Measurements from ENCODE around the gene SLC8A2. TPM values are rescaled to one million over a fixed set of nuclear protein-coding genes. Genes with fewer than 3 reads are reported as not detected.

Gene SLC8A2
- total and polyA plus RNA-seq, 4 donors = 3.2 to 37.5 (median 23.4) TPM

- Histone ChIP-seq H3K27me3 (ENCODE audit: control insufficient read depth, insufficient read depth, low read length) (peaks cover 45% of the 10 kb centered on the region), H3K4me3 (ENCODE audit: low read depth, low read length) (no peak overlapping the region), H3K36me3 (ENCODE audit: control insufficient read depth, insufficient read depth, low read length) (peaks cover 9% of the 10 kb centered on the region), H3K27ac (ENCODE audit: low read depth, low read length) (no peak overlapping the region), H3K4me1 (ENCODE audit: control insufficient read depth, insufficient read depth, low read length) (peaks cover 22% of the 10 kb centered on the region), H3K9me3 (ENCODE audit: control insufficient read depth, insufficient read depth, low read length) (no peaks in the 10 kb centered on the region)
- DNase-seq (ENCODE audit: low read depth in 4 of 6, low spot score in 6 of 6) = peak in 4 of 6 donors; percentile 51 to 94 (median 72)
- 3% methylated on average over 95 of the region's 95 CpGs for WGBS (ENCODE audit: insufficient coverage)
Measured at GRCh38 chr19:47447470-47448359, 24.0 kb downstream of the SLC8A2 start.

- H3K27me3 ChIP-seq (ENCODE audit: control insufficient read depth, insufficient read depth, low read length) = peaks cover 50% of the 10 kb centered on the region
- DNase-seq (ENCODE audit: low read depth in 4 of 6, low spot score in 6 of 6) = peak in 2 of 6 donors; percentile 38 to 77
- peaks cover 22% of the 10 kb centered on the region for H3K4me1 ChIP-seq (ENCODE audit: control insufficient read depth, insufficient read depth, low read length)
- no peak overlapping the region for H3K4me3 ChIP-seq (ENCODE audit: low read depth, low read length)
- no peaks in the 10 kb centered on the region for H3K9me3 ChIP-seq (ENCODE audit: control insufficient read depth, insufficient read depth, low read length)
- no peak overlapping the region for H3K27ac ChIP-seq (ENCODE audit: low read depth, low read length)
- 8% methylated on average over 20 of the region's 28 CpGs for WGBS (ENCODE audit: insufficient coverage)
- peaks cover 5% of the 10 kb centered on the region for H3K36me3 ChIP-seq (ENCODE audit: control insufficient read depth, insufficient read depth, low read length)
Measured at GRCh38 chr19:47446534-47447469, 24.9 kb downstream of the SLC8A2 start.

GRCh38 chr19:47445937-47446402, 25.7 kb downstream of the SLC8A2 start:
- 10% methylated on average over 21 of the region's 22 CpGs for WGBS (ENCODE audit: insufficient coverage)
- Histone ChIP-seq H3K4me3 (ENCODE audit: low read depth, low read length) (no peak overlapping the region), H3K36me3 (ENCODE audit: control insufficient read depth, insufficient read depth, low read length) (peaks cover 3% of the 10 kb centered on the region), H3K27ac (ENCODE audit: low read depth, low read length) (no peak overlapping the region), H3K27me3 (ENCODE audit: control insufficient read depth, insufficient read depth, low read length) (peaks cover 50% of the 10 kb centered on the region), H3K4me1 (ENCODE audit: control insufficient read depth, insufficient read depth, low read length) (peaks cover 22% of the 10 kb centered on the region), H3K9me3 (ENCODE audit: control insufficient read depth, insufficient read depth, low read length) (no peaks in the 10 kb centered on the region)
- DNase-seq (ENCODE audit: low read depth in 4 of 6, low spot score in 6 of 6) = peak in 2 of 6 donors; percentile 57 to 64

- no peaks in the 10 kb centered on the region for H3K9me3 ChIP-seq (ENCODE audit: control insufficient read depth, insufficient read depth, low read length)
- H3K4me3 ChIP-seq (ENCODE audit: low read depth, low read length) = no peak overlapping the region
- WGBS (ENCODE audit: insufficient coverage) = no CpG with 5 or more reads among the region's 4 CpGs
- H3K27me3 ChIP-seq (ENCODE audit: control insufficient read depth, insufficient read depth, low read length) = peaks cover 50% of the 10 kb centered on the region
- H3K36me3 ChIP-seq (ENCODE audit: control insufficient read depth, insufficient read depth, low read length) = peaks cover 5% of the 10 kb centered on the region
- H3K4me1 ChIP-seq (ENCODE audit: control insufficient read depth, insufficient read depth, low read length) = peaks cover 22% of the 10 kb centered on the region
- H3K27ac ChIP-seq (ENCODE audit: low read depth, low read length) = no peak overlapping the region
- DNase-seq (ENCODE audit: low read depth in 4 of 6, low spot score in 6 of 6) = no peak
Measured at GRCh38 chr19:47445527-47445926, 26.2 kb downstream of the SLC8A2 start.

GRCh38 chr19:47444388-47444821, 27.3 kb downstream of the SLC8A2 start:
- WGBS (ENCODE audit: insufficient coverage) = 41% methylated on average over 16 of the region's 22 CpGs
- Histone ChIP-seq H3K4me1 (ENCODE audit: control insufficient read depth, insufficient read depth, low read length) (peaks cover 22% of the 10 kb centered on the region), H3K27me3 (ENCODE audit: control insufficient read depth, insufficient read depth, low read length) (peaks cover 50% of the 10 kb centered on the region), H3K27ac (ENCODE audit: low read depth, low read length) (no peak overlapping the region), H3K9me3 (ENCODE audit: control insufficient read depth, insufficient read depth, low read length) (no peaks in the 10 kb centered on the region), H3K4me3 (ENCODE audit: low read depth, low read length) (no peak overlapping the region), H3K36me3 (ENCODE audit: control insufficient read depth, insufficient read depth, low read length) (peaks cover 5% of the 10 kb centered on the region)
- no peak for DNase-seq (ENCODE audit: low read depth in 4 of 6, low spot score in 6 of 6)

GRCh38 chr19:47443331-47443730, 28.4 kb downstream of the SLC8A2 start:
- Histone ChIP-seq H3K4me1 (ENCODE audit: control insufficient read depth, insufficient read depth, low read length) (peaks cover 22% of the 10 kb centered on the region), H3K27me3 (ENCODE audit: control insufficient read depth, insufficient read depth, low read length) (peaks cover 47% of the 10 kb centered on the region), H3K27ac (ENCODE audit: low read depth, low read length) (no peak overlapping the region), H3K36me3 (ENCODE audit: control insufficient read depth, insufficient read depth, low read length) (peaks cover 3% of the 10 kb centered on the region), H3K4me3 (ENCODE audit: low read depth, low read length) (no peak overlapping the region), H3K9me3 (ENCODE audit: control insufficient read depth, insufficient read depth, low read length) (no peaks in the 10 kb centered on the region)
- DNase-seq (ENCODE audit: low read depth in 4 of 6, low spot score in 6 of 6) = no peak
- whole genome bisulfite sequencing (ENCODE audit: insufficient coverage) = 72% methylated on average over 12 of the region's 12 CpGs

GRCh38 chr19:47438793-47439220, 32.9 kb downstream of the SLC8A2 start:
- WGBS (ENCODE audit: insufficient coverage) = 28% methylated on average over 5 of the region's 5 CpGs
- H3K36me3 ChIP-seq (ENCODE audit: control insufficient read depth, insufficient read depth, low read length) = peaks cover 3% of the 10 kb centered on the region
- H3K27ac ChIP-seq (ENCODE audit: low read depth, low read length) = no peak overlapping the region
- peaks cover 8% of the 10 kb centered on the region for H3K4me1 ChIP-seq (ENCODE audit: control insufficient read depth, insufficient read depth, low read length)
- peaks cover 13% of the 10 kb centered on the region for H3K27me3 ChIP-seq (ENCODE audit: control insufficient read depth, insufficient read depth, low read length)
- DNase-seq (ENCODE audit: low read depth in 4 of 6, low spot score in 6 of 6) = no peak
- no peak overlapping the region for H3K4me3 ChIP-seq (ENCODE audit: low read depth, low read length)
- H3K9me3 ChIP-seq (ENCODE audit: control insufficient read depth, insufficient read depth, low read length) = no peaks in the 10 kb centered on the region

GRCh38 chr19:47437500-47437899, 34.2 kb downstream of the SLC8A2 start:
- H3K9me3 ChIP-seq (ENCODE audit: control insufficient read depth, insufficient read depth, low read length) = no peaks in the 10 kb centered on the region
- 66% methylated on average over 6 of the region's 12 CpGs for WGBS (ENCODE audit: insufficient coverage)
- peaks cover 3% of the 10 kb centered on the region for H3K36me3 ChIP-seq (ENCODE audit: control insufficient read depth, insufficient read depth, low read length)
- H3K27ac ChIP-seq (ENCODE audit: low read depth, low read length) = no peak overlapping the region
- H3K4me1 ChIP-seq (ENCODE audit: control insufficient read depth, insufficient read depth, low read length) = peaks cover 8% of the 10 kb centered on the region
- no peak overlapping the region for H3K4me3 ChIP-seq (ENCODE audit: low read depth, low read length)
- peaks cover 5% of the 10 kb centered on the region for H3K27me3 ChIP-seq (ENCODE audit: control insufficient read depth, insufficient read depth, low read length)
- DNase-seq (ENCODE audit: low read depth in 4 of 6, low spot score in 6 of 6) = no peak

GRCh38 chr19:47436712-47437401, 34.8 kb downstream of the SLC8A2 start:
- H3K36me3 ChIP-seq (ENCODE audit: control insufficient read depth, insufficient read depth, low read length) = peaks cover 8% of the 10 kb centered on the region
- 32% methylated on average over 16 of the region's 17 CpGs for WGBS (ENCODE audit: insufficient coverage)
- peaks cover 2% of the 10 kb centered on the region for H3K27me3 ChIP-seq (ENCODE audit: control insufficient read depth, insufficient read depth, low read length)
- DNase-seq (ENCODE audit: low read depth in 4 of 6, low spot score in 6 of 6) = peak in 5 of 6 donors; percentile 63 to 94 (median 80)
- H3K9me3 ChIP-seq (ENCODE audit: control insufficient read depth, insufficient read depth, low read length) = no peaks in the 10 kb centered on the region
- H3K27ac ChIP-seq (ENCODE audit: low read depth, low read length) = no peak overlapping the region
- H3K4me3 ChIP-seq (ENCODE audit: low read depth, low read length) = no peak overlapping the region
- peaks cover 8% of the 10 kb centered on the region for H3K4me1 ChIP-seq (ENCODE audit: control insufficient read depth, insufficient read depth, low read length)
